Activated CD4-positive, alpha-beta memory T cell treated with anti-CD3 and anti-CD28 coated beads, Interleukin-2, amount 10 ng/mL, durations not matched to agents 7 days and 5 days (primary cell): Measurements from ENCODE around the gene CDH4. TPM values are rescaled to one million over a fixed set of nuclear protein-coding genes. Genes with fewer than 3 reads are reported as not detected.

Experiments used
- CTCF ChIA-PET: fragments of 350-600 bp; sonication (Branson Sonifier 250); formaldehyde crosslinking; loops from one replicate; lab custom pipeline; 2021; ENCODE audit warnings: antibody characterized with exemption, inconsistent platforms; lab: Charles Lee
- POLR2A ChIA-PET: fragments of 350-600 bp; sonication (Branson Sonifier 250); formaldehyde crosslinking; loops from one replicate; lab custom pipeline; 2021; ENCODE audit warnings: antibody characterized with exemption; lab: Charles Lee
- DNase-seq: peaks from one replicate; pipeline ENCODE4 v3.0.0-alpha.2; 2020
- H3K27ac Mint-ChIP-seq: one replicate; pipeline ENCODE4 v1.8.0; 2021; ENCODE audit warnings: mild to moderate bottlenecking, mixed read lengths
- H3K27me3 Mint-ChIP-seq: one replicate; pipeline ENCODE4 v1.8.0; 2021; ENCODE audit warnings: mixed read lengths
- H3K36me3 Mint-ChIP-seq: one replicate; pipeline ENCODE4 v1.8.0; 2021; ENCODE audit warnings: low read depth, mixed read lengths
- H3K4me1 Mint-ChIP-seq: one replicate; pipeline ENCODE4 v1.8.0; 2021; ENCODE audit warnings: mixed read lengths
- H3K4me3 Mint-ChIP-seq: one replicate; pipeline ENCODE4 v1.8.0; 2021; ENCODE audit warnings: mild to moderate bottlenecking, mixed read lengths
- H3K9me3 Mint-ChIP-seq: one replicate; pipeline ENCODE4 v1.8.0; 2021; ENCODE audit warnings: mixed read lengths
- total RNA-seq, 2 experiments: library from RNA; stranded (reverse); gene quantifications; one replicate each; pipeline ENCODE4 v1.2.3, GENCODE V29; 2021

The CDH4 gene
- total RNA-seq, 2 experiments from 2014 or later = 0.15 to 0.20 TPM

- CTCF ChIA-PET = no interaction called here
- H3K4me1 Mint-ChIP-seq = no peaks in the 10 kb centered on the region
- H3K27me3 Mint-ChIP-seq = no peaks in the 10 kb centered on the region
- no peaks in the 10 kb centered on the region for H3K36me3 Mint-ChIP-seq
- DNase-seq = no peak
- H3K9me3 Mint-ChIP-seq = no peaks in the 10 kb centered on the region
- H3K4me3 Mint-ChIP-seq = no peak overlapping the region
- H3K27ac Mint-ChIP-seq = no peak overlapping the region
- POLR2A ChIA-PET = no interaction called here
These were observed 581.9 kb downstream of the CDH4 start for GRCh38 chr20:61833807-61834610.

DNA sequence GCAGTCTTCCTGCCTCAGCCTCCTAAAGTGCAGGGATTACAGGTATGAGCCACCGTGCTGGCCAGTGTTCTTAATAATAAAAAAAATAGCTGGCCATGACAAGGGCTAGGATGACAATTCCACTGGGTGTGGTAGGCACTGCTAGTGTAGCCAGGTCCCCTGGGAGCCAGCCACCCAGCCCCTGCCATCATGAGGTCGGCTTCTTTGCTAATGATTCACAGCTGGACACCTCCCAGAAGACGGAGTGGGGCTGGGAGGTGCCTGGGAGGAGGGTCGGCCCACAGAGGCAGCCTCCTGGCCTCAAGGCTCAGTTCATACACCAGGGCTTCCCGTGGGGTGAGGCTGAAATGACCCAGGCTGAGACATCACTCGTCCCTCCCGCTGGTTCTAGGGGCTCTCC lies 583.2 kb downstream of the CDH4 start:
- ChIA-PET CTCF (no interaction called here), POLR2A (no interaction called here)
- Mint-ChIP-seq H3K36me3 (no peaks in the 10 kb centered on the region), H3K27me3 (no peaks in the 10 kb centered on the region), H3K4me3 (no peak overlapping the region), H3K27ac (no peak overlapping the region), H3K4me1 (no peaks in the 10 kb centered on the region), H3K9me3 (no peaks in the 10 kb centered on the region)
- DNase-seq = no peak

DNA sequence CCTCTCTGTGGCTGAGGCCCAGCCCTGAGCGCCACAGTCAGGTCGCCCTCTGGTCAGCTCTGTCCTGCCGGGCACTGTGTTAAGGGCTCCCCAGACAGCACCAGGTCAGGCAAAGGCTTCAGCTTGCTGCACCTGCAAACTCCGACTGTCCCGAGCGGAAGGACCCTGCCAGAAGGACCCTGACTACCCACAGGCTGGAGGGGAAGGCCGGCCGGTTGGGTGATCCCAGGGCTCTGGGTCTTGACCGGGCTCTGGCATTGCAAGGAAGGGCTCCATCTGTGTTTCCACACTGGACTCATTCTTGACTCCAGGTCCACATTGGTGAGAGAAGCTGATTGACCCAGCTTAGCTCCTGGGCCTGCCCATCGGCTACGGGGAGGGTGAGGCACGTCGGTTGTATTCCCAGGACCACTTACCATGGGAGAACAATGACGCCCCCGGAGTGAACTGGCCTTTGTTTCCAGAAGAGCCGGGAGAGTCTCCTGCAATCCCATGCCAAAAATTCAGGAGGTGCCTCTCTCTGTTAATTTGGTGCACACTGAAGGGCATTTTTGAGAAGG lies 583.8 kb downstream of the CDH4 start:
- ChIA-PET CTCF (no interaction called here), POLR2A (no interaction called here)
- H3K4me1 Mint-ChIP-seq = no peaks in the 10 kb centered on the region
- H3K27ac Mint-ChIP-seq = no peak overlapping the region
- H3K36me3 Mint-ChIP-seq = no peaks in the 10 kb centered on the region
- no peak overlapping the region for H3K4me3 Mint-ChIP-seq
- H3K9me3 Mint-ChIP-seq = no peaks in the 10 kb centered on the region
- no peak for DNase-seq
- no peaks in the 10 kb centered on the region for H3K27me3 Mint-ChIP-seq

GRCh38 chr20:61837200-61837599 lies 585.1 kb downstream of the CDH4 start:
- Mint-ChIP-seq H3K4me3 (no peak overlapping the region), H3K9me3 (no peaks in the 10 kb centered on the region), H3K36me3 (no peaks in the 10 kb centered on the region), H3K27me3 (no peaks in the 10 kb centered on the region), H3K4me1 (no peaks in the 10 kb centered on the region), H3K27ac (no peak overlapping the region)
- DNase-seq = no peak
- CTCF ChIA-PET = no interaction called here
- POLR2A ChIA-PET = no interaction called here

DNA sequence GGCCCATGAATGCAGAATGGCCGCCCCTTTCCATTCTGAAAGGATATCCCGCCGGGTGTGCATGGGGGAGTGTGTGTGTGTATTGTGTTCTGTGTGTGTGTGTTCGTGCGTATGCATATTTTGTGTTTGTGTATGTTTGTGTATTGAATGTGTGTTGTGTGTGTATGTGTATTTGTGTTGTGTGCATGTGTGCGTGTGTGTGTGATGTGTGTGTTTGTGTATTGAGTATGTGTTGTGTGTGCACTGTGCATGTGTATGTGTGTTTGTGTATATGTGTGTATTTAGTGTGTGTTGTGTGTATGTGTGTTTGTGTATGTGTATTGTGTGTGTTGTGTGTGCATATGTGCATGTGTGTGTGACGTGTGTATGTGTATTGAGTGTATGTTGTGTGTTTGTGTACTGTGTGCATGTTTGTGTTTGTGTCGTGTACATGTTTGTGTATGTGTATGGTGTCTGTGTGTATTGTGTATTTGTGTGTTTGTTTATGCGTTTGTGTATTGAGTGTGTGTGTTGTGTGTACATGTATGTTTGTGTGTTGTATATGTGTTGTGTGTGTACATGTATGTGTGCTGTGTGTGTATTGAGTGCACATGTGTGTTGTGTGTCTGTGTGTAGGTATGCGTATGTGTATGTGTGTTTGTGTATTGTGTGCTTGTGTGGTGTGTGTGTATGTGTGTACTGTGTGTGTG lies 587.3 kb downstream of the CDH4 start:
- Mint-ChIP-seq H3K4me1 (no peaks in the 10 kb centered on the region), H3K27ac (no peak overlapping the region), H3K27me3 (no peaks in the 10 kb centered on the region), H3K4me3 (no peak overlapping the region), H3K36me3 (no peaks in the 10 kb centered on the region), H3K9me3 (no peaks in the 10 kb centered on the region)
- ChIA-PET CTCF (no interaction called here), POLR2A (no interaction called here)
- DNase-seq = no peak

DNA sequence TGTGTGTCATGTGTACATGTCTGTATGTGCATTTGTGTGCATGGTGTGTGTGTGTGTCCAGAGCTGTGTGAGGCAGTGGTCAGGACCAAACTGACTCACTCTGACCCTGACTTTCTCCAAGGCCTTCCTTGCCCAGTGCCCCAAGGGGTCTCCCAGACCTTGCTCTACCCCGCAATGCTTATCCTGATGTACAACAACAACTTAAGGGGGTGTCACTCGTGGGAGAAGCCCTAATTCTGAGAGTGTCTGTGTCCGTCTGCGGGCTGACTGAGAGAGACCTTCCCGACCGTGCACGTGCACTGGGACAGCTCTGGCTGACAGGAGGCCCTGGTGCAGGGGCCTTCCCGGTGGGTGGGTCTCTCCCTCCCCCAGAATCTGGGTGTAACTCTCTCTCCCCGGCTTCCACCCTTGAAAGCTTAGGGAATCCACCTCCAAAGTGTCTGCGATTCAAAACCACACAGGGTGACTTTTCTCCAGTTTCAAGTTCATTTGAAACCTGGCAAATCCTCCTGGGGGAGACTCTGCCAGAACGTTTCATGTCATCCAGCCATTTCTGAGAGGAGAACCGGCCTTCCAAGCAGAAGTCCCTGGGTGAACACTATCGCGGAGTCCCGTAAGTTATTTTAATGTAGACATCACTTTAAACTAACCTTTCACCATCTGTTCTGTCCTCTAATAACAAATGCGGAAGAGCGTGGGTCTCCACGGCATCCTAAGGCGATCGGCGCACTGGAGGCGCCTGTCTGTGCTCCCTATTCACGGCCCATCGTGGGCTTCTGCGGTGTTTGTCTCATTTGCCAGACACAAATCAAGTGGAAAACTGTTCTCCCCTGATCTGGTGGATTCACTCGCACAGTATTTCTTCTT lies 588.1 kb downstream of the CDH4 start:
- ChIA-PET CTCF (no interaction called here), POLR2A (no interaction called here)
- Mint-ChIP-seq H3K27me3 (no peaks in the 10 kb centered on the region), H3K4me3 (no peak overlapping the region), H3K27ac (no peak overlapping the region), H3K4me1 (no peaks in the 10 kb centered on the region), H3K36me3 (no peaks in the 10 kb centered on the region), H3K9me3 (no peaks in the 10 kb centered on the region)
- no peak for DNase-seq

DNA sequence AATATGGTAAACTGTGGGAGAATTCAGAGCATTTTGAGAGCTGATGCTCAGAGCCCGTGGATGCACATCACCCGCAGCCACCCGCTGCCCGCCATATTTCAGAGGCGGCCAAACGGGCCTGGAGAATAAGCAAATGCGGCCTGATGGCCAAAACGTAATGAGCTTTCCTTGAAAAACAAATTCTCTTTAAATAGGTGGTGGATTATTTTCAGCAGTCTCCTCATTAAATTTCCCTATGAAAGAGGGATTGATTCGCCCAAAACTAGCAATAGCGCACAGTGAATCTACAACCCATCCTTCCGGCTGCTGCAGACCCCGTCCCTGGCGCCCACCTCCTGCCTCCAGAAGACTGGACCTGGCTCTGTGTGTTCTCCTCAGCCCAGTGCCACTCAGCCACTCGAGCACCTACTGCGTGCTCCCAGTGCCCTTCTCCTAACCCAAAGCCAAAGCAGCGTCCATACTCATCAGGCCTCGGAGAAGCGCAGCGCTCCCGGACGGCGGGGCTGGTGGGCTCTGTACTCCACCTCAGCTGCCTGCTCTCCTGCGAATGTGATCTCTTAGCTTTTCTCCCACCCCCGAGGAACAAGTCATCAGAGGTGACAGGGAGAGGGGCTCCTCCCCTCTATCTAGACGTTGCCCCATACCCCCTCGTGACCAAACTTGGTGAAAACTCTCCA lies 588.9 kb downstream of the CDH4 start:
- H3K27ac Mint-ChIP-seq = no peak overlapping the region
- H3K4me1 Mint-ChIP-seq = no peaks in the 10 kb centered on the region
- no peak overlapping the region for H3K4me3 Mint-ChIP-seq
- no peaks in the 10 kb centered on the region for H3K9me3 Mint-ChIP-seq
- CTCF ChIA-PET = no interaction called here
- no peak for DNase-seq
- POLR2A ChIA-PET = no interaction called here
- H3K27me3 Mint-ChIP-seq = no peaks in the 10 kb centered on the region
- H3K36me3 Mint-ChIP-seq = no peaks in the 10 kb centered on the region

- Mint-ChIP-seq H3K9me3 (no peaks in the 10 kb centered on the region), H3K27ac (no peak overlapping the region), H3K27me3 (no peaks in the 10 kb centered on the region), H3K4me1 (no peaks in the 10 kb centered on the region), H3K36me3 (no peaks in the 10 kb centered on the region), H3K4me3 (no peak overlapping the region)
- ChIA-PET POLR2A (no interaction called here), CTCF (no interaction called here)
- DNase-seq = no peak
These were observed 589.5 kb downstream of the CDH4 start for GRCh38 chr20:61841551-61841950.

DNA sequence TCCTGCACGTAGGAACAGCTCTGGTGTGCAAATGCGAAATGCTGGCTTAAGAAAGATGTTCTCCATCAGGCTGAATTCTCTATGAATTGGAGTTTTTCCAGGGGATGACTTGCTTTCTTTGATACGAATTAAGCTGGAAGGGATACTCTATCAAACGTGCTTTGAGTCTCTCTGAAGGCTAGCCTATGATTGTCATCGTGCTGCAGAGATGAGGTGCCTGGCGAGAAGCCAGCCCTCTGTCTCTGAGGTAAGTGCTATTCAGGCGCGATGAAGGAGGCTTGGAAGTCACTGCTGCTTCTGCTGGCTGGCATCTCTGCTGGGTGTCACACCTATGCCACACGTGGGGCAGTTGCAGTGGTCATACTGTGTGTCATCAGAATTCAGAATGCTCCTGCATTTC lies 589.9 kb downstream of the CDH4 start:
- no peak for DNase-seq
- Mint-ChIP-seq H3K27ac (no peak overlapping the region), H3K4me3 (no peak overlapping the region), H3K9me3 (no peaks in the 10 kb centered on the region), H3K4me1 (no peaks in the 10 kb centered on the region), H3K27me3 (no peaks in the 10 kb centered on the region), H3K36me3 (no peaks in the 10 kb centered on the region)
- ChIA-PET CTCF (no interaction called here), POLR2A (no interaction called here)

GRCh38 chr20:61844621-61845020 lies 592.6 kb downstream of the CDH4 start:
- no peak overlapping the region for H3K27ac Mint-ChIP-seq
- no peaks in the 10 kb centered on the region for H3K36me3 Mint-ChIP-seq
- no peak for DNase-seq
- no peaks in the 10 kb centered on the region for H3K4me1 Mint-ChIP-seq
- no peaks in the 10 kb centered on the region for H3K27me3 Mint-ChIP-seq
- H3K4me3 Mint-ChIP-seq = no peak overlapping the region
- ChIA-PET CTCF (no interaction called here), POLR2A (no interaction called here)
- H3K9me3 Mint-ChIP-seq = no peaks in the 10 kb centered on the region

DNA sequence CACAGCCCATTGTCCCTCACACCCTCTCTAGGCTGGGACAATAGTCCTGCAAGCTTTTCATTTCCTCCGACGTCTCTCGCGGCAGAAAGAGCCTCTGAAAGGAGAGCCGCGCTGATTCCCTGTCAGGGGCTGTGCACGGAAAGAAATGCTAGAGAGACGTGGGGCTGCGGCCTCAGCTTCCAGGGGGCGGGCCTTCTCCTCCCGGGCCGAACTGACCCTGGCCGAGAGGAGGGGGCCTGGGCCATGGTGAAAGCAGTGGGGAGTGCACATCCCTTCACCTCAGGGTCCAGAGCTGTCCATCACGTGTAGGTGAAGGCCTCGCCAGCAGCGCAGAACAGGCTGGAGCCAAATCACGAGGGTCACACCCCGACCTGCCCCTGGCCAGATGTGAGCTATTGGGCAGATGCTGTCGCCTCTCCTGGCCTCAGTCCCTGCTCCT lies 593.2 kb downstream of the CDH4 start:
- H3K4me3 Mint-ChIP-seq = no peak overlapping the region
- H3K27ac Mint-ChIP-seq = no peak overlapping the region
- ChIA-PET POLR2A (no interaction called here), CTCF (no interaction called here)
- no peak for DNase-seq
- H3K27me3 Mint-ChIP-seq = no peaks in the 10 kb centered on the region
- no peaks in the 10 kb centered on the region for H3K9me3 Mint-ChIP-seq
- H3K36me3 Mint-ChIP-seq = no peaks in the 10 kb centered on the region
- H3K4me1 Mint-ChIP-seq = no peaks in the 10 kb centered on the region

GRCh38 chr20:61846074-61846473 lies 594.0 kb downstream of the CDH4 start:
- ChIA-PET POLR2A (no interaction called here), CTCF (no interaction called here)
- Mint-ChIP-seq H3K9me3 (no peaks in the 10 kb centered on the region), H3K4me3 (no peak overlapping the region), H3K4me1 (no peaks in the 10 kb centered on the region), H3K36me3 (no peaks in the 10 kb centered on the region), H3K27ac (no peak overlapping the region), H3K27me3 (no peaks in the 10 kb centered on the region)
- DNase-seq = no peak
